ENCODE measurements around the gene TXNRD2.

The TXNRD2 gene

DNA sequence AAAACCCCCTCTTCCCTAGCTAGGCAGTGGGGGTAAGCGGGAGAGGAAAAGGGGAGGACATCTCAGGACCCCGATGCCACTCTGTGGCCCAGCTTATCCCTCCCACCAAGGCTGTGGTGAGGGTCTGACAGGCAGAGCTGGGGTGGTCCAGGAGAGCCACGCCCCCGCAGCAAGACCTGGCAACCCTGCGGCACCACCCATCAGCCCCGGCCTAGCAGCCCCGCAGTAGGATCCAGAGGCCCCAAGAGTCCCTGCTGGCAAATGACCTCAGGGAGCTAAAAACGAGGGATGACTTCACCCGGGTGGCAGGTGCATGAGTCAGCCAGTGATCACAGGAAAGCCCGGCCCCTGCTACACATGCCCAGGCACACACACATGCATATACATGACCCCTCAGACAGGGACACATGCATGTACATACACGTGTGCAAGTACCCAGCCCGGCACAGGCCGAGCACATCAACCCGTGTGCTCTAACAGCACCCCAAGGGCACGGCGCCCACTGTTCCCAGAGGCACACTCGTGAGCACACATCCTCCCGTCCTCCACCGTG is 42.7 kb upstream of the TXNRD2 start:
- H3K27me3 Mint-ChIP-seq, result peaks cover 7 to 8% of the 10 kb centered on the region in 2 donors
- H3K27ac Mint-ChIP-seq, result no peak overlapping the region
- DNase-seq (no peak), ATAC-seq (replicated peaks) (no peak)
- H3K4me1 Mint-ChIP-seq (ENCODE audit: low read depth in 2 of 2), result peaks cover 0 to 6% of the 10 kb centered on the region in 2 donors
- H3K4me3 Mint-ChIP-seq, result no peak overlapping the region
- H3K9me3 Mint-ChIP-seq, result no peaks in the 10 kb centered on the region
- H3K36me3 Mint-ChIP-seq (ENCODE audit: insufficient read depth), result no peaks in the 10 kb centered on the region

DNA sequence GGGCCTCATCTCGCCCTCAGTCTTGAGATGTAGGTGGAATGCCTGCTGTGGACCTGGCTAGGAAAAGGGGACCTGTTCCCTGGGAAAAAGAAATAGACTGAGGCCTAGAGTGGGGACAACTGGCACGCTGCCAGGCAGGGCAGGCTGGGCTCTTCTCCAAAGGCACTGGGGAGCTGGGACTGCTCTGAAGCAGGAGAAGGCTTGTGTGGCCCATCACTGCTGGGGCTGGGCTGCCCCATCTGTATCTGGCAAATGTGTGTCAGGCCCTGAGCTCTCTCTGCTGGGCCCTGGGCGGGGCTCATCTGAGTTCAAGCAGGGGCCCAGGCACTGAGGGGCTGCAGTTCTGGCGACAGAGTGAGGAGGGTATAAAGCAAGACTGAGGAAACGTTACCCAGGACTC is 42.1 kb upstream of the TXNRD2 start:
- Mint-ChIP-seq H3K27ac (no peak overlapping the region), H3K4me1 (ENCODE audit: low read depth in 2 of 2) (peaks cover 0 to 6% of the 10 kb centered on the region in 2 donors), H3K27me3 (peaks cover 7 to 8% of the 10 kb centered on the region in 2 donors), H3K4me3 (no peak overlapping the region), H3K36me3 (ENCODE audit: insufficient read depth) (no peaks in the 10 kb centered on the region), H3K9me3 (no peaks in the 10 kb centered on the region)
- DNase-seq (no peak), ATAC-seq (replicated peaks) (no peak)

DNA sequence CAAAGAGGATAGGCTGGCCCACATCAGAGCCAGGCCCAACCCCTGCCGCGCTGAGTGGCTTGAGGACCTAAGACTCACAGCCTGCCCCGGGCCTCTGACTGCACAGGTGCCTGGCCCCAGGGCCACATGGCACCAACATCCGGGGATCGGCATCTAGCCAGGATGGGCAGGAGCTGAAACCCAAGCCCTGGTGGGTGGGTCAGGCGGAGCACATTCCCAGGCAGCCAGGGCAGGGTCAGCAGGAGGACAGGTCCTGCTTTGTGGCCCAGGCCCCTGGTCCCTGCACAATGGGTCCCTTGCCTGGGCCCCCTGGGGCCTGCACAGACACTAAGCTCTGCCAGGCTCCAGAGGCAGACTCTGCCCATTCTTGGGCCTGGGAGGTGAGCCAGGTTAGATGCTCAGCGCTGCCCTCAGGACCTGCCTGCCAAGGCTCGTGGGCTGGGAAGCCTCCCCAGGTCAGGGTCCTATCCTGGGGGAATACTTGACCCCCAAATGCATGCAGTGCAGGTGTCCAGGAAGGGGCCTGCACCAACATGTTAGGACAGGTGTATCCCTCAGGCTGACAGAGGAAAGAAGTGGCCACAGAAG is 41.5 kb upstream of the TXNRD2 start:
- no peak for ATAC-seq (replicated peaks)
- H3K27me3 Mint-ChIP-seq, result peaks cover 7 to 8% of the 10 kb centered on the region in 2 donors
- H3K27ac Mint-ChIP-seq, result no peak overlapping the region
- H3K9me3 Mint-ChIP-seq, result no peaks in the 10 kb centered on the region
- H3K36me3 Mint-ChIP-seq (ENCODE audit: insufficient read depth), result no peaks in the 10 kb centered on the region
- DNase-seq, result no peak
- peaks cover 0 to 5% of the 10 kb centered on the region in 2 donors for H3K4me1 Mint-ChIP-seq (ENCODE audit: low read depth in 2 of 2)
- H3K4me3 Mint-ChIP-seq, result no peak overlapping the region

DNA sequence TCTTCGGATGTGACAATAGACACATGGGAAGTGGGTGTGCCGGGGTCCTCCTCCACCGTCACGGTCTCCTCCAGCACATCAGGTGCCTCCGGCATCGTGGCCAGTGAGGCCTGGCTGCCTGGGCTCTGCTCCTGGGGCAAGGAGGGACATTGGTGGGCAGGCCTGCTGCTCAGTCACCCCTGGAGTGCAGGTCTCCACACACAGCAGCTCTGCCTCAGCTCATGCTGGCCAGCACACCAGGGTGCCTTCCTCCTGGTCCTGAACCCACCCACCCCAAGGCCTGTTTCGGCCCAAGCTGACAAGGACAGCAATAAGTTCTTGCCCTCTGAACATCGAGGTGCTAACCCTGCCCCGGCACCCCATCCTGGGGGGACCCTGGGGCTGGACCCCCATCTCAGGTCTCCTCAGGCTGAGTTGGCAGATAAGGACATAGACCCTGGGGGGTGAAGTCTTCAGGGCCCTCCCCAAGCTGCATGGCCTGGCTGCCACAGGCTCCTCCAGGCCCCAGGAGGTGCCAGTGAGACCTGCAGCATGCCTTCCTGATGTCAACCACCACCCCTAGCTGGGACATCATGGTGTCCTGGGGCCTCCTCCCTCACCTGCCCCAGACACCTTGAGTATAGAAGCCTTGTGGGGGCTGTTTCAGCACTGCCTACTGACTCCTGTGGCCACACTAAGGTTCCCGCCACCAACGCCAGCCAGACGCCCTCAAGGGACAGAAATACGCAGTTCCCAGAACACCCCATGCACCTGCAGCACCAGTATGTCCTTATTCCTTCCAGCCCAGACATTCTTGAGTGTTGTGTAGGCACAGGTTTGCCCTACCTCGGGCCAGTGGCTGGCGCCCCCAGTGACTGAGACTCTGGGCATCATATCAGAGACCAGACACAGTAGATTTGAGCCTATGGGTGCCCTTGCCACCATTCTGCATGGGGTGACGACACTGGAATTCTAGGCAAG is 40.6 kb upstream of the TXNRD2 start:
- Mint-ChIP-seq H3K9me3 (no peaks in the 10 kb centered on the region), H3K36me3 (ENCODE audit: insufficient read depth) (no peaks in the 10 kb centered on the region), H3K27ac (no peak overlapping the region), H3K27me3 (peaks cover 7 to 8% of the 10 kb centered on the region in 2 donors), H3K4me3 (no peak overlapping the region), H3K4me1 (ENCODE audit: low read depth in 2 of 2) (peaks cover 0 to 2% of the 10 kb centered on the region in 2 donors)
- ATAC-seq (replicated peaks) (no peak), DNase-seq (no peak)

DNA sequence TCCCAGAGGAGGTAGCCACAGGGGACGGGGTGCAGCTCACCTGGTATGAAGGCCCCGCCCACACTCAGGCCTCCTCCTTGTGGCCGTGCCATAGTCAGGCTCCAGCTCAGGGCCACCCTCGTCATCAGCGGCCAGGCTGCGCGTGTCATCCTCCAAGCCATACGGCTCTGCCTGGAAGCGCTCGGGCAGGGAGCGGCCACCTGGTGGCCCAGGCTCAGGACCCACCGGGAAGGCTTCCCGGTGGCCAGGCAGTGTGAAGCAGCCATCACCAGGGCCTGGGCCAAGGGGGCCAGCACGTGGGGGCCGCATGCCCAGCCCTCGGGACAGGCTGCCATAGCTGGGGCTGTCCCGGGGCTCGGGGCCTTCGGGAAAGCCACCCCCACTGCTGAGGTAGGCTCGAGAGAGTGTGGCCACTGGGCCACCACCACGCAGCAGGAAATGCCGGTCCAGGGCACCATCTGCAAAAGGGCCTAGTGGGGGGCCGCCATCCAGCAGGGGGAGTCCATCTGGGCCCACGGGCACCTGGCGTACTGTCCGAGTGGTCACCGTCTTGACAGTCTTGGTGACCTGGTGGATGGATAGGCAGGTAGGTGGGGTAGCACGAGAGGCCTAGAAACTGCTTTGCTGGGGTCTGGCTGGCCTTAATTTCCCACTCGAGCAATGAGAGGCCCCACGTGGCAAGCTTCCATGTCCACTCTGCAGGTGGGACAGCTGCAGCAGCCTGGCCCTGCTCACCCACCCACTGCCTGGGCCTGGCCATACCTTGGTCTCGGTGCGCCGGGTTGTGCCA is 39.7 kb upstream of the TXNRD2 start:
- Mint-ChIP-seq H3K27me3 (peaks cover 7 to 8% of the 10 kb centered on the region in 2 donors), H3K9me3 (no peaks in the 10 kb centered on the region), H3K27ac (no peak overlapping the region), H3K4me1 (ENCODE audit: low read depth in 2 of 2) (peaks cover 0 to 2% of the 10 kb centered on the region in 2 donors), H3K36me3 (ENCODE audit: insufficient read depth) (no peaks in the 10 kb centered on the region), H3K4me3 (no peak overlapping the region)
- ATAC-seq (replicated peaks) (no peak), DNase-seq (no peak)

DNA sequence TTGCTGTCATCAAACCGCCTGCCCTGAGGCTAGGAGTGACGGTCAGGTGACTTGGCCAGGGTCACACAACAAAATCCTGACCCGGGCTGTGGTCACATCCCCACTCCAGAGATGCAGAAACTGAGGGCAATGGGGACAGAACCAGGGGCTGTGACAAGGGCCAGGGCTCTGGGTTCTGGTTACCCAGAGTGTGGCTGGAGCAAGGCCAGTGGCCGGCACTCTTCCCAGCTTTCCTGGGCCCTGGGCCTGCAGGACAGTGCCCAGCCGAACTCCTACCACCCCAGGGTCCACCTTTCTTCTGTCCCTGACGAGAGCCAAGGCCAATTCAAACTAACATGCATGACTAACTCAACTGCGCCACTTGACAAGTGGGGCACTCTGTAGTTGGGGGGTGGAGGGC is 39.1 kb upstream of the TXNRD2 start:
- Mint-ChIP-seq H3K9me3 (no peaks in the 10 kb centered on the region), H3K27me3 (peaks cover 7 to 8% of the 10 kb centered on the region in 2 donors), H3K36me3 (ENCODE audit: insufficient read depth) (no peaks in the 10 kb centered on the region), H3K27ac (no peak overlapping the region), H3K4me1 (ENCODE audit: low read depth in 2 of 2) (peaks cover 0 to 2% of the 10 kb centered on the region in 2 donors), H3K4me3 (no peak overlapping the region)
- ATAC-seq (replicated peaks) (no peak), DNase-seq (no peak)

DNA sequence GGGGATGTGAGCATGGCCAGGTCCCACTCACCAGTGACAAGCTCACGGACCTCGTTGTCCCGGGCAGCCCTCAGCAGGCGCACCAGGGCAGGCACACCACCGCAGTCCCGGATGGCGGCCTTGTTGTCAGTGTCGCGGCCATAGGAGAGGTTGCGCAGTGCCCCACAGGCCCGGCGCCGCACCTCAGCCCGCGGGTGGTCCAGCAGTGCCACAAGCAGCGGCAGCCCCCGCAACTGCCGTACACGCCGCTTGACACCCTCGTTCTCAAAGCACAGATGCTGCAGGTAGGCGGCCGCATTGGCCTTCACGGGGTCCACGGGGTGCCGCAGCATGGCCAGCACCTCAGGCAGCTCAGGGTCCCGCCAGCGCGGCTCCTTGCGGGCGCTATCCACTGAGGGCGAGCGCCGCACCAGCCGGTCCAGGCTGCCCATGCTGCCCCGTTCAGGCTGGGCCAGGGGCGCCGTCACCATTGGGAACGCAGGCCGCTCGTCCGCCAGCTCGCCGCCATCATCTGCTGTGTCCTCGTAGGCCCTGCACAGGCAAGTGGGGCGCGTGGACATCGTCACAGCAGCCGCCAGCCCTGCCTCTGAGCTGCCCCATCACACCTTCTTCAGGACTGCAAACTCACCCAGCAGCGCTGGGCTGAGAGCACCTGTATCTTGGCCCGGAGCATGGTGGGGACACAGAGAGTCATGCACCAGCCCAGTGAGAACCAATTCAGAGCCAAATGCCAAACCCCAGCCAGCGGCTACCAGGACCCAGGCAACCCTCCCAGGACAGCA is 38.3 kb upstream of the TXNRD2 start:
- Mint-ChIP-seq H3K27me3 (peaks cover under 1 to 1% of the 10 kb centered on the region in 2 donors), H3K36me3 (ENCODE audit: insufficient read depth) (peaks cover 3% of the 10 kb centered on the region), H3K27ac (no peak overlapping the region), H3K9me3 (no peaks in the 10 kb centered on the region), H3K4me1 (ENCODE audit: low read depth in 2 of 2) (peaks cover 2 to 4% of the 10 kb centered on the region in 2 donors), H3K4me3 (no peak overlapping the region)
- no peak for ATAC-seq (replicated peaks)
- no peak for DNase-seq

DNA sequence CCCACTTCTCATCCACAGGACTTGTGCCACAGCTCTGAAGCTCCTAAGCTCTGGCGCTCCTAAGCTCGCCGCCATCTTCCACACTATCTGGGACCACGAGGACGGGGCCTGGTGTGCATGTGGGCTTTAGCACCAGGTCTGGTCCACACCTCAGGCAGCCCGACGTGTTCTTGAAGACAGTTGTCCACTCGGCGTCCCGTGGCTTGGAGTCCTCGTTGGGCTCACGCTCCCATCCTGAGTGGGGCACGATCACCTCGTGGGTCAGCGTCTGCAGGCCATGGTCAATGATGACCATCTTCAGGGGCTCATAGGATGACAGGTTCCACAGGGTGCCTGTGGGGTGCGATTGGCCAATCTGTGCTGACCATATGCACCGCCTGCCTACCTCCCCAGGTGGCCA is 37.1 kb upstream of the TXNRD2 start:
- DNase-seq (no peak), ATAC-seq (replicated peaks) (no peak)
- H3K27me3 Mint-ChIP-seq, result no peaks in the 10 kb centered on the region
- no peak overlapping the region for H3K4me3 Mint-ChIP-seq
- no peaks in the 10 kb centered on the region for H3K9me3 Mint-ChIP-seq
- H3K27ac Mint-ChIP-seq, result no peak overlapping the region
- H3K36me3 Mint-ChIP-seq (ENCODE audit: insufficient read depth), result peaks cover 3% of the 10 kb centered on the region
- H3K4me1 Mint-ChIP-seq (ENCODE audit: low read depth in 2 of 2), result peaks cover 5 to 13% of the 10 kb centered on the region in 2 donors

DNA sequence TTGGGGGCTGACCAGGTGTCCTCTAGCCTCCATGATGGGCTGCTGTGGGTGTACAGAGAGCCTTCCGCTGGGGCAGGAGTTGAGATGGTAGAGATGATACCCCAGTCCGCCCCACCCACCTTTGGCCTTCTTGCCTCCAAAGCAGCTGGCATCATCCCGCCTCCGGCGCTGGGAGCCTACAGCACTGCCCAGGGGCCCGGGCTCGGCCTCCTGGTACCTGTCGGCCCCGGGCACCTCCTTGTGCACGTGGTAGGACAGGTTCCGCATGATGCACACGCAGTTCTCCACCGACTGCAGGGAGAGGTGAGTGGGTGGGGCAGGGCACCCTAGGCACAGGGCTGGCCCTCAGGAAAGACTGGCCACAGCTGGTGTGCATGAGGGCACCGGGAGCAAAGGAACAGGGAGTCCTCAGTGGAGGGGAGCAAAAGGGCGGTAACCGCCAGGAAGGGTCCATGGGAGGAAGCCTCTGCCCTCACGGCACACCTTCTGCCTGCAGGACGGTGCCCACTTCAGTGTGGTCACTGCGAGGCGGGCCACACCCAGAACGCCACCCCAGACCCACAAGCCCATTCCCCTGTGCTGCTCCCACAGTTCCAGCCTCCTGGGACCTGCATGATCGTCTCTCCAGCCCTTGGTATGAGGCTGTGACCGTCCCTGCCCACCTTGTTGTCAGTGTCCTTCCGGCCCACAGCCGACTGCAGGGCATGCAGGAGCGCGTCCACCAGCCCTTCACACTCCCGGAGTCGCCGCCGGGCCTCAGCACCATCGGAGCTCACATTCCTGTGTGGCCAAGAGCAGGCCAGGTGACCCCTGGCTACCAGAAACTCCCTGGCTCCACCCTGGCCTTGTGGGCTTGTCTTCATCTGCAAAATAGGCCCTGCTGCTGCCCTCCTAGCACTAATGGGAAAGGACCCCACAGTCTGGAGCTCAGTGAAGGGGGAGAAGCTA is 36.0 kb upstream of the TXNRD2 start:
- no peak for DNase-seq
- H3K36me3 Mint-ChIP-seq (ENCODE audit: insufficient read depth), result peaks cover 3% of the 10 kb centered on the region
- no peaks in the 10 kb centered on the region for H3K27me3 Mint-ChIP-seq
- no peak for ATAC-seq (replicated peaks)
- H3K4me3 Mint-ChIP-seq, result no peak overlapping the region
- H3K4me1 Mint-ChIP-seq (ENCODE audit: low read depth in 2 of 2), result peaks cover 5 to 13% of the 10 kb centered on the region in 2 donors
- no peaks in the 10 kb centered on the region for H3K9me3 Mint-ChIP-seq
- H3K27ac Mint-ChIP-seq, result no peak overlapping the region

DNA sequence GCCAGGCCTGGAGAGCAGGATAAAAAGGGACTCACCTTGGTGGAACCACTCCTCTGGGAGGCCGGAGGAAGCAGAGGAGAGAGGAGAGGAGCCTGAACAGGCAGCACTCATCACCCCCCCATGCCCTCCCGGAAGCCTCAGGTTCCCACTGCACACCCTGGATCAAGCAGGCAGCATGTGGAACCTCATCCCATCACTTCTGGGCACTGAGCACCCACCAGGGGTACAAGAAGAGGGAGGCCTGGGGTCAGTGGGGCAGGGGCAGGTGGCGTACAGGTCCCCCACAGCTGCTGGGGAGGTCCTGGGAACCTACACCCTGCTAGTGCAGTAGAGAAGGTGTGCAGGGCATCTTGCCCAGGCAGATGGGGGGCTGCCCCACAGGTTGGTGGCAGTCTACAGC is 35.1 kb upstream of the TXNRD2 start:
- ATAC-seq (replicated peaks) (no peak), DNase-seq (no peak)
- Mint-ChIP-seq H3K9me3 (no peaks in the 10 kb centered on the region), H3K36me3 (ENCODE audit: insufficient read depth) (peaks cover 3% of the 10 kb centered on the region), H3K27ac (no peak overlapping the region), H3K27me3 (no peaks in the 10 kb centered on the region), H3K4me3 (no peak overlapping the region), H3K4me1 (ENCODE audit: low read depth in 2 of 2) (peaks cover 5 to 18% of the 10 kb centered on the region in 2 donors)

DNA sequence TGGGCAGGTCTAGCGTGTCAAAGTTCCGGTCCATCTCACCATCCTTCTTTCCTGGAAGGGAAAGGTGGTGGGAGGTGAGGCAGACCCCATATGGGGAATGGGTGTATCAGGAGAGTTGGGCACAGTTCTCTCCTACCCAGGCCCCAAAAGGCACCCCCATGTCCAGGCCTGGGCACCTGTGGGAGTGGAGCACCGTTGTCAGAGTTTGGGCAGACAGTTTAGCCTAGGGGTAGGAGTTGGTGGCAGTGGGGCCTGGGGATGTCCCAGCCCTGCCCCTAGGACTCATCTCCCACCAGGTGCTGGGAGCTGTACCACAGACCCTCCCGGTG is 34.1 kb upstream of the TXNRD2 start:
- no peak overlapping the region for H3K4me3 Mint-ChIP-seq
- H3K9me3 Mint-ChIP-seq, result no peaks in the 10 kb centered on the region
- peak overlapping the region in 1 of 2 donors; percentile 12 for H3K27ac Mint-ChIP-seq
- ATAC-seq (replicated peaks), result no peak
- H3K4me1 Mint-ChIP-seq (ENCODE audit: low read depth in 2 of 2), result peaks cover 10 to 22% of the 10 kb centered on the region in 2 donors
- H3K27me3 Mint-ChIP-seq, result no peaks in the 10 kb centered on the region
- no peak for DNase-seq
- H3K36me3 Mint-ChIP-seq (ENCODE audit: insufficient read depth), result peaks cover 7% of the 10 kb centered on the region

Data from effector memory CD8-positive, alpha-beta T cell (primary cell).